H4 (cell line): ENCODE data around the gene STX18. TPM values are rescaled to one million over a fixed set of nuclear protein-coding genes. Genes with fewer than 3 reads are reported as not detected.

ENCODE experiments used
- DNase-seq: peaks from one replicate; pipeline ENCODE4 v3.0.0-alpha.2; 2015; ENCODE audit warnings: low spot score
- total RNA-seq: library from RNA; depleted of rRNA; stranded (reverse); fragments of >200 nt; shearing (Covaris generic); gene quantifications from 2 replicates; pipeline ENCODE4 v1.2.3, GENCODE V29; 2014; rRNA removed

STX18 gene
- total RNA-seq, 1 experiment from 2014 or later: 36.2 TPM

- DNase-seq: no peak
Observed at GRCh38 chr4:4386296-4386735, 155.5 kb downstream of the STX18 start.

GRCh38 chr4:4385729-4386295 is 156.0 kb downstream of the STX18 start:
- DNase-seq: no peak

DNA sequence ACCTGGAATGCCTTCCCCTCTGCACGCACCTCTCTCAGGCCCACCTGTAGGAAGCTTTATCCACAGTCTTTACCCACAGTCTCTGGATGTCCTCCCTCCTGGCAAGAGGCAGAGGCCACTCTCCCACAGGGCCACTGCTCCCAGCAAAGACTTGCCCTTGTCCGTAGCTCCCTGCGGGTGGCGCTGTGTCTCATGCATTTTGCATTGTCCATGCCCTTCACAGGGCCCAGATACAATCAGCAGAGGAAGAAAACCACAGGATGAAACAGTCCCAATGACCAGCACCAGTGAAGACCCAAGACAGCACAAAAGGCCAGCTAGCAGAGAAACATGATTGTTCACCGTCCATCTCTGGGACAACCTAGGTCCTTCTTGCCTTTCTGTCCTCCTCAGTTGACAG is 157.0 kb downstream of the STX18 start:
- peak; percentile 39 for DNase-seq

GRCh38 chr4:4383085-4383484 is 158.8 kb downstream of the STX18 start:
- DNase-seq: no peak

DNA sequence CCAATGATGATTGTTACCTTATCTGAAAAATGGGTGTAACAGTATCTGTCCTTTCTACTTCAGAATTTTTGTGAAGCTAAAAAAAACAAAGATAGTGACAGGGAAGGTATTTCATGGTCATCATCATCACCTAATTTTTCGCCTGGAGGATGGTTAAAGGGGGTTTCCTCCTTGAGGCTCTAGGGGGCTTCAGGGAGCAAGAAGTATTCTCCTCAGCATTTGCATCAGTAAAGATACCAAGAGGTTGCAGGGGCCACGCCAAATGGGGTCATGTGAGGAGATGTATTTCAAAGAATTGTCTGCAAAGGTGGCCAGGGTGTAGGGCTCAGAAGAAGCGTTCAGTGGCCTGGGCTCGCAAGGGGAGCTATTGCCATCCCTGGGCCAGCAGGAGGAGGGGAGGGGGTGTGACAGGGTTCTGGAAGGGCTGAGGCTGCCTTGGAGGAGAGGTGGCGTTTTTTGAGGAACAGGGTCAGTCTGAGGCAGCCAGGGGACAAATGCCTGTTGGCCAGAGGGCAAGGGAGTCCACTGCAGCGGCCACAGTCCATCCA is 162.2 kb downstream of the STX18 start:
- DNase-seq: no peak

GRCh38 chr4:4377732-4378460 is 164.0 kb downstream of the STX18 start:
- no peak for DNase-seq

- no peak for DNase-seq
Observed at GRCh38 chr4:4377191-4377590, 164.7 kb downstream of the STX18 start.

GRCh38 chr4:4376074-4376473 is 165.8 kb downstream of the STX18 start:
- DNase-seq: no peak

- DNase-seq: no peak
Observed at GRCh38 chr4:4374388-4375098, 167.3 kb downstream of the STX18 start.

Other genes starting within 250 kb of the STX18 start
- gene NSG1, start 154.9 kb downstream of the STX18 start, total RNA-seq: 7.5 and 8.9 TPM in 2 replicates